AG10803 (cell line): ENCODE measurements around the gene CLIC4.
"Not testable (repeated sequence)": the region's sequence is repeated elsewhere in the genome, so short reads cannot be mapped to it uniquely, and the experiment has no call there.

Experiments used
- DNase-seq: peaks from one replicate; pipeline ENCODE4 v3.0.0; 2010; ENCODE audit warnings: low read depth
- H3K4me3 ChIP-seq: 2 replicates; pipeline ENCODE4 v1.5.1; 2011; ENCODE audit warnings: mild to moderate bottlenecking, low read length, control low read depth
- TF ChIP-seq, protein P1 (sequence below): conservative IDR thresholded peaks from 2 replicates; pipeline ENCODE4 v1.5.1; 2011; ENCODE audit warnings: mild to moderate bottlenecking, low read length, control low read depth, inconsistent platforms

Gene CLIC4

GRCh38 chr1:24724345-24725208 is 20.7 kb upstream of the CLIC4 start:
- TF ChIP-seq, protein P1, sequence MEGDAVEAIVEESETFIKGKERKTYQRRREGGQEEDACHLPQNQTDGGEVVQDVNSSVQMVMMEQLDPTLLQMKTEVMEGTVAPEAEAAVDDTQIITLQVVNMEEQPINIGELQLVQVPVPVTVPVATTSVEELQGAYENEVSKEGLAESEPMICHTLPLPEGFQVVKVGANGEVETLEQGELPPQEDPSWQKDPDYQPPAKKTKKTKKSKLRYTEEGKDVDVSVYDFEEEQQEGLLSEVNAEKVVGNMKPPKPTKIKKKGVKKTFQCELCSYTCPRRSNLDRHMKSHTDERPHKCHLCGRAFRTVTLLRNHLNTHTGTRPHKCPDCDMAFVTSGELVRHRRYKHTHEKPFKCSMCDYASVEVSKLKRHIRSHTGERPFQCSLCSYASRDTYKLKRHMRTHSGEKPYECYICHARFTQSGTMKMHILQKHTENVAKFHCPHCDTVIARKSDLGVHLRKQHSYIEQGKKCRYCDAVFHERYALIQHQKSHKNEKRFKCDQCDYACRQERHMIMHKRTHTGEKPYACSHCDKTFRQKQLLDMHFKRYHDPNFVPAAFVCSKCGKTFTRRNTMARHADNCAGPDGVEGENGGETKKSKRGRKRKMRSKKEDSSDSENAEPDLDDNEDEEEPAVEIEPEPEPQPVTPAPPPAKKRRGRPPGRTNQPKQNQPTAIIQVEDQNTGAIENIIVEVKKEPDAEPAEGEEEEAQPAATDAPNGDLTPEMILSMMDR, result no peak
- DNase-seq, result peak; percentile 40
- no peak overlapping the region for H3K4me3 ChIP-seq

GRCh38 chr1:24725209-24725651 is 20.0 kb upstream of the CLIC4 start:
- DNase-seq, result no peak
- TF ChIP-seq, protein P1, result no peak
- no peak overlapping the region for H3K4me3 ChIP-seq

GRCh38 chr1:24726741-24727140 is 18.5 kb upstream of the CLIC4 start:
- TF ChIP-seq, protein P1, result no peak
- no peak for DNase-seq
- no peak overlapping the region for H3K4me3 ChIP-seq

DNA sequence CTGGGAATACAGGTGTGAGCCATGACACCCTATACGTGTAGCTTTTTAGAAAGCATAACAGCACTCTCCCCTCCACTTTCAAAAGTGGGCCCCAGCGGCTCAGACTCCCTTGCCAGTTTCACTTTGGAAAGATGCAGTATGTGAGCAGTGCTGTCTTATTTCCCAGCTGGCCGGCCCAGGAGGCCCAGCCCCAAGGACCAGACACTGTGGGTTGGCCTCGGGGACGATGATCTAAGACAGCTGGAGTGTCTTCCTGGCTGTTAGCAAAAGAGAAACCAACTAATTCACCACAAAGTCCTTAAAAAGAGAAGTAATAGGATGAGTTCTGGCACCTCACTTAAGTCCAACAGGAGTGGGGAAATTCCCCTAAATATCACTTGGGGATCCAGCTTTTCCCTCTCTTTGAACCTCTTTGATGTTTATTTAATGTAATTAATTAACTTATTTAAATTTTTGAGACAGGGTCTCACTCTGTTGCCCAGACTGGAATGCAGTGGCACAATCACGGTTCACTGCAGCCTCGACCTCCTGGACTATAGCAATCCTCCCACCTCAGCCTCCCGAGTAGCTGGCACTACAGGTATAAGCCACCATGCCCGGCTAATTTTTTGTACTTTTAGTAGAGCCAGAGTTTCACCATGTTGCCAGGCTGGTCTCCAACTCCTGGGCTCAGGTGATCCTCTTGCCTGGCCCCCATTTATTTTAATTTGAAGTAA is 17.6 kb upstream of the CLIC4 start:
- peak overlapping the region; percentile 35 for H3K4me3 ChIP-seq
- peak; percentile 92 for DNase-seq
- TF ChIP-seq, protein P1, result no peak

GRCh38 chr1:24728982-24729381 is 16.3 kb upstream of the CLIC4 start:
- H3K4me3 ChIP-seq, result no peak overlapping the region
- TF ChIP-seq, protein P1, result no peak
- DNase-seq, result no peak

DNA sequence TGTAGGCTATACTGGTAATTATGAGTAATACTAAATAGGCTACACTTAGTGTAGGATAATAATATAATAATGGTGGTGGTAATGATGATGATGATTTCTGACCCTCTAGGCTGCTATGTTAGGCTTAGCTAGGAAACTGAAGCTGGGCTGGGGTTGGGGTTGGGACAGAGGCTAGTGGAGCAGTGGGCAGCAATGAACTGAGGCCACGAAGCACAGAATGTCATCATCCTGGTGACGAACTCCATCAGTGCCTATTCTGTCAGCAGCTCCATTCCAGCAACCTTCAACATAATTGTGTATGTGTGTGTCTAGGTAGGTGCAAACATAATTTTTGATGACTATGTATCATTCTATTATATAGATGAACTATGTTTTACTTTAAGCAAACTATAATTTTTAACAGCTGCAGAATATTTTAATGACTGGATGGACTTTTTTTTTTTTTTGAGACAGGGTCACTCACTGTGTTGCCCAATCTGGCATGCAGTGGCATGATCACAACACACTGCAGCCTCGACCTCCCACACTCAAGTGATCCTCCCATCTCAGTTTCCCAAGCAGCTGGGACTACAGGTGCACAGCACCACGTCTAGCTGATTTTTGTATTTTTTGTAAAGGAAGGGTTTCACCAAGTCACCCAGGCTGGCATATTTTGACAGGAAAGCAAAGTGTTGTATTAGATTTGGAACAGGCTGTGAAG is 12.9 kb upstream of the CLIC4 start:
- DNase-seq, result no peak
- no peak overlapping the region for H3K4me3 ChIP-seq
- TF ChIP-seq, protein P1, result no peak

DNA sequence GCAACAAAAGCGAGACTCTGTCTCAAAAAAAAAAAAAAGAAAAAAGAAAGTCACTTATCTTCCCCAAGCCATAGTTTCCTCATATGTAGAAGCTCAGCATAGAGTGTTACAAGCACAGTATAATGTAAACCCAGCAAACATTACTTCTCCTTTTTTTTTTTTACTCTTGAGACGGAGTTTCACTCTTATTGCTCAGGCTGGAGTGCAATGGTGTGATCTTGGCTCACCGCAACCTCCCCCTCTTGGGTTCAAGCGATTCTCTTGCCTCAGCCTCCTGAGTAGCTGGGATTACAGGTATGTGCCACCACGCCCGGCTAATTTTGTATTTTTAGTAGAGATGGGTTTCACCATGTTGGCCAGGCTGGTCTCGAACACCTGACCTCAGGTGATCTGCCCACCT is 11.9 kb upstream of the CLIC4 start:
- not testable (repeated sequence) for H3K4me3 ChIP-seq, DNase-seq
